GM21367 (cell line): ENCODE measurements around the gene SPDYE3.
"Not testable (repeated sequence)": the region's sequence is repeated elsewhere in the genome, so short reads cannot be mapped to it uniquely, and the experiment has no call there.

Experiments used
- ATAC-seq: cut with Tn5 transposase; IDR thresholded peaks from one replicate; pipeline ENCODE4 v1.9.1; 2021; ENCODE audit not compliant: unreplicated experiment

The SPDYE3 gene

DNA sequence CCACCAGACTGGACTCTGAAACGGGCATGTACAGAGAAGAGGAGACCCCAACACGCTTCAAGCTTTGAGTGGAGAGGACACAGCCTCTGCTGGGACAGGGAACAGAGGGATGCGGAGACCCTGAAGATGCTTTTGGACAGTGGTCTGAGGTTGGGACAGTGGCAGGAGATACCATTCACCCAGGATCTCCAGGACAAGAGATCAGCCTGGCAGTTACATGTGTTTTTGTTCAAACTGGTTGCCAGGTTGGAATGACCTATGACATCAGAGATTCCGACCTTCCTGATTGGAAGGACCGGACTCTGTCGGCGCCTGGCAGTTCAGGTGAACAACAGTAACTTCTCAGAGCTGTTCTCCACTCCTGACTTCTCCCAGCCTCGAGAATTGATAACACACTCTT, at the start of gene SPDYE3:
SPDYE3 (plus strand) TSS at position 301 of the 400 bp plus-strand sequence. CDS start 184 bp downstream, outside the sequence.
- not testable (repeated sequence) for ATAC-seq

DNA sequence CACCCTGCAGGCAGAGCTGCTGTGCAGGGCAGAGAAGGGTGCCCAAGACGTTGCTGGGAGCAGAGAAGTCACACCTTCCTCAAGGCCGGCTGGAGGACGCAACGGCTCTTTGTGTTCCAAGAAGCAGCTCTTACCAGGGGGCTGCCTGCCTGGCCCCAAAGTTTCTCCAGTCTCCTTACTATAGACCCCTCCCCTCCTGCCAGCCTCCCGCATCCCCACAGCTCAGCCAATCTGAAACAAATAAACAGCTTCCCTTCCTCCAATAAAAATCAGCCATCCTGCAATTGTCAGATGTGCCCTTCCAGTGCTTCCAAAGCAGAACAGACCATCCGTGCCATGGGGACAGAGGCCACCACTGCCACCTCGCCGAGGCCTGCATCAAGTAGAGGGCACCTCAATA, 47.5 kb upstream of the SPDYE3 start:
- ATAC-seq, result not testable (repeated sequence)

DNA sequence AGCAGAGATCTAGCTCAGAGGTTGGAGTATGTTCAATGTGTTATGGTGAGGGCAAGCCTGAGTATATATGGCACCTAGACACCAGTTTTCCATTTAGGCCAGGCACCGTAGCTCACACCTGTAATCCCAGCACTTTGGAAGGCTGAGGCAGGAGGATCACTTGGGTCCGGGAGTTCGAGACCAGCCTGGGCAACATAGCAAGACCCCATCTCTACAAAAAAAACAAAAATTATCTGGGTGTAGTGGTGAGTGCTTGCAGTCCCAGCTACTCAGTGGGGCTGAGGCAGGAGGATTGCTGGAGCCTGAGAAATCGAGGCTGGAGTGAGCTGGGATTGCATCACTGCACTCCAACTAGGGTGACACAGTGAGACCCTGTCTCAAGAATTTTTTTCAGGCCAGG, 44.6 kb upstream of the SPDYE3 start:
- not testable (repeated sequence) for ATAC-seq

- not testable (repeated sequence) for ATAC-seq
Measured at GRCh38 chr7:100264223-100264622, 43.3 kb upstream of the SPDYE3 start.

DNA sequence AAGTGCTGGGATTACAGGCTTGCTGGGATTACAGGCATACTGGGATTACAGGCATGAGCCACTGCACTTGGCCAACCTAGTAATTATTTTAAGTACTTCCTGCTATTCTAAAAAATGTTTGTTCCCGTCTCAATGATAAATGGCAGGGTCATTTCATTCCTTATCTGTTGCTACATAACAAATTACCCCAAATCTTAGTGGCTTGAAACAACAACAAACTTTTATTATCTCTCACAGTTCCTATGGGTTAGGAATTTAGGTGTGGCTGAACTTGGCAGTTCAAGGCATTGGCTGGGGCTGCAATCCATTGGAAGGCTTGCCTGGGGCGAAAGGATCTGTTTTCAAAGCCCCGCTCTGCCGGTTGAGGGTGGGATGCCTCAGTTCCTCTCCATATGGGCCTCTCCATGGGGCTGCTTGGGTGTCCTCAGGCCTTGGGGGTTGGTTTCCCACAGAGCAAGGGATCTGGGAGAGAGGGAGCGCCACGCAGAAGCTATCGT, 42.8 kb upstream of the SPDYE3 start:
- ATAC-seq, result not testable (repeated sequence)

GRCh38 chr7:100265851-100266250, 41.7 kb upstream of the SPDYE3 start:
- not testable (repeated sequence) for ATAC-seq

DNA sequence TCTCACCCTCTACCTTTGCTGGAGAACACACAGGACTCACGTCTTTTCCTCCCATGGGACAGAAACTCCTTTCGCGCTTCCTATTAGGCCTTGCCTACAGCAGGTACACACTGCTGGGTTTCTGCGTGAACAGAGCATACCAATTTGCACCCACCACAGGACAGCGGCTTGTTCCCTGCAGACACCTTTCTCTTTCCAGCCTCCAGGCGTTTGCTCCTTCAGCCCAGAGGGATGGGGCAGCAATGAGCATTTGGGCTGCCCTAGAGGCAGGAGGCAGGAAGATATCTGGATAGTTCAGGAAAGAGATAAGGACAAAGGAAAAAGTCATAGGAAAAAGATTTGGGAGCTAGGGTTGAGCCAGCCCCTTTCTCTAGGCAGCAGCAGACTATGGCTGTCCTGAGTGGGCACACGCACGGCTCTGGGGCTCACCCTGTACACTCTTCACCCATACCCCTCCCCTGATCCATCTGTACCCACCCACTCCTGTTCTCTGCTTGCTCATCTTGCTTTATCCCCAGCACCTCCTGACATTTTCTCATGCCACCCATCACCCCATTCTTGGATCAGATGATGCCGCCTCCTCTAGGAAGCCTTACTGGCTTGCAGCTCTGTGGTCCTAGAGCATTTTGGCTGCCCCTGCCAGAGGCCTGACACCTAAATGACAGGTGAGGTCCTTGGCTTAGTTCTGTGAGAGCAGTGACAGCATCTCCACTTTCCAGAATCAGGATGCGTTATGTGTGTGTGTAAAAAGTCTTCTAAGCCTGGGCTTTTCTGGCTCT, 40.7 kb upstream of the SPDYE3 start:
- ATAC-seq, result no peak

- ATAC-seq, result no peak
Measured at GRCh38 chr7:100267648-100268047, 39.9 kb upstream of the SPDYE3 start.

GRCh38 chr7:100268882-100269281, 38.6 kb upstream of the SPDYE3 start:
- not testable (repeated sequence) for ATAC-seq

DNA sequence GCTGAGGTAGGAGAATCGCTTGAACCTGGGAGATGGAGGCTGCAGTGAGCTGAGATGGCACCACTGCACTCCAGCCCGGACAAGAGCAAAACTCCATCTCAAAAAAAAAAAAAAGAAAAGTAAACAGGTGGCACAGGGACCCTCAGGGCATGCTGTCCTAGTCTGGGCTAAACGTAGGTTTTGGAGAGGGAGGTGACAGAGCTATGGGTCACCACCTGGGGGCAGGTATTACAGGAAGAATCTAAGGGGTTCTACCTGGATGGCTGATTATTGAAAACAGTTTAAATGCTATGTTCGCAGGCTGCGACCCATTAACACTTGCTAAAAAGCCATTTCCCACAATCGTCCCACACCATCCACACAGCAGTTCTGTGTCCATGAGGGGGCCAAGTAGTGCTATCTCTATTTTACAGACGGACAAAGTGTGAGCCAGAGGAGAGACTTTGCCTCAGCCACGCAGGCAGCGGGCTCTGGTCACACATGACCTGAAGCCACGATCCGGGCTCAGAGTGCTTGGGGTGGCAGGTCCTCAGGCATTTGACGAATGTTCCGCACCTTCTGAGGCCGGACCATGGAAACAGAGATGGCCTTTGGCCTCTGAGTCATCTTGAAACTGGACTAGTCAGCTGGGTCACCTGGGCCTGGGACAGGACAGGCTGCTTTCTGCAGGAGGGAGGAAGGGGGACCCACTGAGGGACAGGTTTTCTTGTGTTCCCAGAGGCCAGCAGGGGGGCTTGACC, 38.0 kb upstream of the SPDYE3 start:
- not testable (repeated sequence) for ATAC-seq

GRCh38 chr7:100270046-100270918, 37.2 kb upstream of the SPDYE3 start:
- ATAC-seq, result not testable (repeated sequence)

DNA sequence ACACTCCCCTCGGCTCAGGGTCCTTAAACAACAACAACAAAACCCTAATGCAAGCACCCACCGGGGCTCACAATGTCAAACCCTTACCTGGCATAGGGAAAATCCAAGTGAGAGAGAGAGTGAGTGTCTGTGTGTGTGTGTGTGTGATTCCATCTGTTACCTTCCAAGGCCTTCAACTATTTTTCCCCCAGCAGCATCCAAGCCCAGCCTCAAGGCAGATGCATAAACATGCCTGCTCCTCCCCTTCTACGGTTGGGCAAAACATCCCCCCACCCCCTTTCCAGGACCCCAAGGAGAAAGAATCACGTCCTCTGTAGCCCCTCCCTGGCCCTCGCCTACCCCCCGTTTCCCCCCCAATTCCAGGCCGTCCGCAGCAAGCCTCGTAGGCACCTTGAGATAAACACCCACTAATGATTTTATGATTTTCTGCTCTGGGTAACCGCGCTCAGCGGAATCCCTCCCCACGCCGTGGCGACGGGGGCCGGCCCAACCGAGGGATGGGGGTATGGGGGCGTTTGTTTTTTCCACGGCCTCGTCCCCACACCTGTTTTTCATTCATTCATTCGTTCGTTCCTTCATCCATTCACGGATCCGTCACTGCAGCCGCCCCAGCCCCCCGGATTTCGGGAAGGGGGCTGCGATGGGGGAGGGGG, 36.4 kb upstream of the SPDYE3 start:
- not testable (repeated sequence) for ATAC-seq

GRCh38 chr7:100271716-100272537, 35.6 kb upstream of the SPDYE3 start:
- peak; percentile 81 for ATAC-seq

DNA sequence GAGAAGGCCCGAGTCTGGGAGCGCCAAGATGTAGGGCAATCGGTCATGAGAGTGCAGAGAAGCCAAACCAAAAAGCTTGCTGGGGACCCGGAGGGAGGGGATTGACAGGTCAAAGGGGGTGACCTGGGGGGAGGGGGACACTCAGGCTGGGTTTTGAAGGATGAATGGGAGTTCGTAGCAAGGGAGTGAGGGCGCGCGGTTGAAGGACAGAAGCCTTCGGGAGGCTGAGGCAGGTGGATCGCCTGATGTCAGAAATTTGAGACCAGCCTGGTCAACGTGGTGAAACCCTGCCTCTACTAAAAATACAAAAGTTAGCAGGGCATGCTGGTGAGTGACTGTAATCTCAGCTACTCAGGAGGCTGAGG, 35.0 kb upstream of the SPDYE3 start:
- ATAC-seq, result not testable (repeated sequence)

- ATAC-seq, result no peak
Measured at GRCh38 chr7:100275120-100275519, 32.4 kb upstream of the SPDYE3 start.

GRCh38 chr7:100276126-100276525, 31.4 kb upstream of the SPDYE3 start:
- not testable (repeated sequence) for ATAC-seq

GRCh38 chr7:100282069-100282608, 25.4 kb upstream of the SPDYE3 start:
- ATAC-seq, result not testable (repeated sequence)

DNA sequence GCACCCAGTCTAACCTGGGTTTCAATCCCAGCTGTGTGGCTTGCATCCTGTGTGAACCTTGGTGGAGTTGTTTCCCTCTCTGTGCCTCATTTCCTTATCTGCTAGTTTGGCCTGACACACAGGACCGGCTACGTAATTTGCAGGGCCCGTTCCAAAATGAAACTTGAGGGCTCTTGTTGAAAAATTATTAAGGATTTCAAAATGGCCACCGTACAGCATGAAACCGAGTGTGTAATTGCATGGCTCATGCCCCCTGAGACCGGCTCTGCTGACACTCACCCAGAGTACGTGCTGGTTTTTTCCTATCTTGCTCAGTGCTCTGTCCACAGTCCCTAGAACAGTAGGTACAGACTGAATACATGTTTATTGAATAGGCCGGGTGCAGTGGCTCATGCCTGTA, 24.4 kb upstream of the SPDYE3 start:
- not testable (repeated sequence) for ATAC-seq
